Subcutaneous adipose tissue (tissue), 4 donors: ENCODE data around the gene LTA4H. TPM values are rescaled to one million over a fixed set of nuclear protein-coding genes. Genes with fewer than 3 reads are reported as not detected.

ENCODE experiments used
- total RNA-seq, 4 donors: library from RNA; depleted of rRNA; stranded (reverse); fragments of >200 nt; gene quantifications; one replicate each; pipeline ENCODE4 v1.1.0, GENCODE V29; 2016
- TF ChIP-seq, protein P1 (sequence below): fragments of 450-650 bp; IDR thresholded peaks from one replicate; pipeline ENCODE4 v1.5.1; 2016; ENCODE audit warnings: low read depth, mild to moderate bottlenecking, control low read depth, antibody characterized with exemption, moderate library complexity

The LTA4H gene
- 100 to 1,000 TPM in 1 of 4 donors, 10 to 100 TPM in 3; 43.3 to 156 (median 57.0) TPM for total RNA-seq

DNA sequence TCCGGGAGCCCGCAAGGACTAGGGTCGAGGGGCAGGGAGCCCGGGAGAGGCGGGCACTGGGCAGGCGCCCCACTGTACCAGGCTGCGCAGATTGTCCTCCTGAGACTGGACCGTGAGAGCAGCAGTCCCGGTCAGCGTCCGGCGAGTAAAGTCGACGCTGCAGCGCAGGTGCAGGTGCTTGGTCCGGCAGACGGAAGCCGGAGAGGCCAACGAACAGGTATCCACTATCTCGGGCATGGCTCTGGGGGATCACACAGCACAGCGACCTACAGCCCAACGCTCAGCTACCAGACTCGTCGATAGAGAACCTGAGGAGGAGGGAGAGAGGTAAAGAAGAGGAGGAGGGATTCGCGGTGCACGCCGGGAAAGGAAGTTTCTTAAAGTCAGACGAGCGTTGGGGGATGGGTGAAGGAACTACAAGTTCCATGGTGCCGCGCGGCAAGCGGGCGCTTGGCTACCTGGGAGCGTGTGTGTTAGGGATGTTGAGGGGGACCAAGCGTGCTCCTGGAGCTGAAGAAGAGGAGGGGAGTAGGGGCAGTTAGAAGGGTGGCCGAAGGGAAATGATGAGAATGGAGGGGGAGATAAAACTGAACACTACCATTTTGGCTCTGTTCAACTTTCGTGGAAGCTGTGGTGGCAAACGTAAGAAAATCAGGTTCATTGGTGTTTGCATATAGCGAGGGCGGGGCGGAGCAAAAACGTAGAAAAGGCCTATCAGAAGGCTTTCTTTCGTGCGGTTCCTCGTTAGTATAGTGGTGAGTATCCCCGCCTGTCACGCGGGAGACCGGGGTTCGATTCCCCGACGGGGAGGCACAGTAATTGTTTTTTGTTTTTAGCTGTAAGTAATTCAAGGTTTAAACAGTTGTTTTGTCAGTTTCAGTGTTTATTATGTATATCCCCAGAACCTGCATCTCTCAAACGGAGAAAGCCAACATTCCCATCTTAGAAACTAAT, at the start of gene LTA4H:
LTA4H (minus strand) TSS at position 305 of the 954 bp plus-strand sequence; CDS start at position 237, 68 bp downstream.
- TF ChIP-seq, protein P1, sequence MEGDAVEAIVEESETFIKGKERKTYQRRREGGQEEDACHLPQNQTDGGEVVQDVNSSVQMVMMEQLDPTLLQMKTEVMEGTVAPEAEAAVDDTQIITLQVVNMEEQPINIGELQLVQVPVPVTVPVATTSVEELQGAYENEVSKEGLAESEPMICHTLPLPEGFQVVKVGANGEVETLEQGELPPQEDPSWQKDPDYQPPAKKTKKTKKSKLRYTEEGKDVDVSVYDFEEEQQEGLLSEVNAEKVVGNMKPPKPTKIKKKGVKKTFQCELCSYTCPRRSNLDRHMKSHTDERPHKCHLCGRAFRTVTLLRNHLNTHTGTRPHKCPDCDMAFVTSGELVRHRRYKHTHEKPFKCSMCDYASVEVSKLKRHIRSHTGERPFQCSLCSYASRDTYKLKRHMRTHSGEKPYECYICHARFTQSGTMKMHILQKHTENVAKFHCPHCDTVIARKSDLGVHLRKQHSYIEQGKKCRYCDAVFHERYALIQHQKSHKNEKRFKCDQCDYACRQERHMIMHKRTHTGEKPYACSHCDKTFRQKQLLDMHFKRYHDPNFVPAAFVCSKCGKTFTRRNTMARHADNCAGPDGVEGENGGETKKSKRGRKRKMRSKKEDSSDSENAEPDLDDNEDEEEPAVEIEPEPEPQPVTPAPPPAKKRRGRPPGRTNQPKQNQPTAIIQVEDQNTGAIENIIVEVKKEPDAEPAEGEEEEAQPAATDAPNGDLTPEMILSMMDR: no peak

DNA sequence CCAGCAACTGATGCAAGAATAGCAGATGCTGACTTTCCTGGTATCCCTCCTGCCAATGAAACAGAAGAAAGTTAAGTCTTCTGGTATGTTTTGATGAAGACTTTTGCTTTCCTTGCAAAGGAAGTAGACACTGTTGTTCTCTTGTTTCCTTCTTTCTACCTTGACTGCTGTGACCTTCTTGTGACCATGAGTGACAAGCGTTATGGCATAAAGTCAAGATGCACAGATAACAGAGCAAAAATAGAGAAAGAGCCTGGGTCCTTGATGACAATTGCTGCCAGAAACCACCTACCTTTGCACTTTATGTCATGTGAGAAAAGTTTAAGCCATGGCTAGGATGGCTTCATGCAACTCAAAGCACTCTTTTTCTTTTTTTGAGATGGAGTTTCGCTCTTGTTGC, 49.2 kb upstream of the LTA4H start:
- TF ChIP-seq, protein P1: no peak

DNA sequence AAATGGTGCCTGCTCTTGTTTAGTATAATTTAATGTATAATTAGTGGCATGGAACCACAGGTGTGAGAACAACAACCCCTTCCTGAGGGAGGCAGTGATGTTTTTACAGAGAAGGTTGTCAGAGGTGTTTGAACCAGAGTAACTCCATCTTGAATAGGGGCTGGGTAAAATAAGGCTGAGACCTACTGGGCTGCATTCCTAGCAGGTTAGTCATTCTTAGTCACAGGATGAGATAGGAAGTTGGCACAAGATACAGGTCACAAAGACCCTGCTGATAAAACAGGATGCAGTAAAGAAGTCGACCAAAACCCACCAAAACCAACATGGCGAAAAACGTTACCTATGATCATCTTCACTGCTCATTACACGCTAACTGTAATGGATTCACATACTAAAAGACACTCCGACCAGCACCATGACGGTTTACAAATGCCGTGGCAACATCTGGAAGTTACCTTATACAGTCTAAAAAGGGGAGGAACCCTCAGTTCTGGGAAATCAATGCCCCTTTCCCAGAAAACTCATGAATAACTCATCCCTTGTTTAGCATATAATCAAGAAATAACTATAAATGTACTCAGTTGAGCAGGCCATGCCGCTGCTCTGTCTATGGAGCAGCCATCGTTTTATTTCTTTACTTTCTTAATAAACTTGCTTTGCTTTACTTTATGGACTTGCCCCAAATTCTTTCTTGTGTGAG, 47.8 kb upstream of the LTA4H start:
- TF ChIP-seq, protein P1: no peak

DNA sequence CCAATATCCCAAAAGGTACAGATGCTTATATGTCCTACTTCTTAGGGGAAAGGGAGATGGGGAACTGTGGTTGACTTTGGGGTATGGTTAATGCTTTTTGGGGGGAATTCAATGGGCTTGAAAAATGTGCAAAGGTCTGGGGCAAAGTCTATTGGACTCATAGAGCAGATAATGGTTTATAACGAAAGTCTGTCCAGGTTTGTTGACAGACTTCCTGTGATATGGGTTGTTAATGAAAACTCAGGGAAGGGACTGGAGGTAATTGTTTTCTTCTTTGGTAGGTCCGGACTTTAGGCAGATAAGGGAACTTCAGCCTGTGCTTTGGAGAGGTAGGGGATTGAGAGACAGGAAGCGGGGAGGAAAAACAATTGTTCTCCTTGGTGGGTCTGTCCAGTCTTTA, 46.2 kb upstream of the LTA4H start:
- TF ChIP-seq, protein P1: no peak

DNA sequence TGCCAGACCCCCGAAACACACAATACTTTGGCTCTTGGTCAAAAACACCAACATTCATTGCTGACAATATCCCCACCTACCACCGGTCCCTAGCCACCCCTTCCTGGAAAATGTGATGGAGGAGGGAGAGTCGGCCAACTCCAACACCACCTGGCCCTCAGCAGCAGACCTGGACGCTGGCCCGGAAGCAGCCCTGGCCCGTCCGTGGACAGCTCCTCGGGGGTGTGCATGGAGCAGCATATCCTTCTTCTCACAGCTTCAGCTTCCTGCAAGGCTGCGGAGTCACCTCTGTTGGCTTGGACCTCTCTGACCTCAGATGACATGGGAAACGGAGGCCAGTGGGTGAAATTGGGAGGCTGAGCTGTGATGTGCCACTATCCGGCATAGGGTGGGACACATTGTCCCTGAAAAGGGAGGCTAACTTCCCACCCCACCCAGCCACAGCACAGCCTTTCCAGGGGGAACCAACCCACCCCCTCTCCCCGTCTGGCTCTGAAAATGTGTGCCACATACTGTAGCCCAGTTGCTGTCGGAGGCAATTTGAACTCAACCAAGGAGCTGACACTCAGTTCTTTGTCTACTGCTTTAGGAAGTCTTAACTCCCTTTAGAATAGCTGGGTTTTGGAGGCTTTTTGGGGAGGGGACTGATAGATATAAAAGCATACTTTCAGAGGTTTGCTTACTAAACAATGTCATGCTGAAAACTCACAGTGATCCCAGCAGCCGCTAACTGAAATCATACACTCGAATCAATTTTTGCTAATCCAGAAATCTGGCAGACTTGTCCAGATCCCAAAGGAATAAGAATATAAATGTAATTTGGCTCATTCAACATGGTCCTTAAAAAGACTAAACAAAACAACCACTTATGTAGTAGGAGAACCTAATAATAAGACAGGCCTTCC, 43.1 kb upstream of the LTA4H start:
- TF ChIP-seq, protein P1: no peak

DNA sequence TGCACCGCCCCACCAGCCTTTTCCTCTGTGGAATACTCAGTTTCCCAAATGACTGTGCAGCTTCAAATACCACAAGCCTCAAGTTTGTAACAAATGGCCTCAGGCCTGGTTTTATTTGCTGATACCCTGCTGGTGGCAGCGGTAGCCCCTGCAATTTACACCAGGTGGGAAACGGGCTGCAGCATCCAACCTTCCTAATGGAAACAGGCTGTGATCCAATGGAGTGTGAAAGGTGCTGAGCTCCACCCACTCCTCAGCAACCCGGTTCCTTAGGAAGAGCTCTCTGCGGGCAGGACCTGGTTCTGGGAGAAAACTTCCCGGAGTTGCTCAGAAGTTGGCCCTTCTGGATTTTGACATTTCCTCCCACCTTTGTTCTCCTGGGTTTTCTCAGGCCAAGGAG, 41.7 kb upstream of the LTA4H start:
- TF ChIP-seq, protein P1: no peak
